Lower lobe of right lung (tissue), 2 donors: Measurements from ENCODE around the gene DDHD1. TPM values are rescaled to one million over a fixed set of nuclear protein-coding genes. Genes with fewer than 3 reads are reported as not detected.
"Not testable (repeated sequence)": the region's sequence is repeated elsewhere in the genome, so short reads cannot be mapped to it uniquely, and the experiment has no call there.

ENCODE experiments used
- ATAC-seq, 2 donors: fragments of 200-7000 bp; cut with Tn5 transposase; one replicate each; pipeline ENCODE4 v1.9.1; 2020 to 2022; ENCODE audit warnings: mild to moderate bottlenecking in 2 of 2, moderate library complexity in 2 of 2
- DNase-seq: peaks from one replicate; pipeline ENCODE4 v3.0.0-alpha.2; 2020
- H3K27ac ChIP-seq: fragments of 200-600 bp; one replicate; pipeline ENCODE4 v1.8.0; 2022
- H3K27me3 ChIP-seq: fragments of 200-600 bp; one replicate; pipeline ENCODE4 v1.8.0; 2022; ENCODE audit warnings: low read depth
- H3K36me3 ChIP-seq: fragments of 200-600 bp; one replicate; pipeline ENCODE4 v1.8.0; 2022; ENCODE audit warnings: mild to moderate bottlenecking
- H3K4me1 ChIP-seq: fragments of 200-600 bp; one replicate; pipeline ENCODE4 v1.8.0; 2022
- H3K4me3 ChIP-seq: fragments of 200-600 bp; one replicate; pipeline ENCODE4 v1.8.0; 2022; ENCODE audit warnings: mild to moderate bottlenecking
- H3K9me3 ChIP-seq: fragments of 200-600 bp; one replicate; pipeline ENCODE4 v1.8.0; 2022
- intact Hi-C: fragments of 100-400 bp; cut with DNase I; formaldehyde crosslinking; loops from one replicate; pipeline ENCODE4 v1.11.0; 2022
- total RNA-seq: library from RNA; stranded (reverse); fragmentation: NEBNext Ultra II Directional; extraction: Animal tissue kit (Norgen Biotek cat#: 25700); gene quantifications from one replicate; pipeline ENCODE4 v1.2.1, GENCODE V29; 2021
- TF ChIP-seq, protein P1 (sequence below): fragments of 200-600 bp; IDR thresholded peaks from one replicate; pipeline ENCODE4 v1.8.0; 2022; ENCODE audit warnings: antibody characterized with exemption, mild to moderate bottlenecking
- donor health status: DM: no; HTN: yes; CAD: no; lungs with severe emphysema.

The DDHD1 gene
- total RNA-seq, 1 donor from 2014 or later = 32.6 TPM

- H3K4me1 ChIP-seq = no peaks in the 10 kb centered on the region
These were observed 34.9 kb upstream of the DDHD1 start for GRCh38 chr14:53187921-53188463.

DNA sequence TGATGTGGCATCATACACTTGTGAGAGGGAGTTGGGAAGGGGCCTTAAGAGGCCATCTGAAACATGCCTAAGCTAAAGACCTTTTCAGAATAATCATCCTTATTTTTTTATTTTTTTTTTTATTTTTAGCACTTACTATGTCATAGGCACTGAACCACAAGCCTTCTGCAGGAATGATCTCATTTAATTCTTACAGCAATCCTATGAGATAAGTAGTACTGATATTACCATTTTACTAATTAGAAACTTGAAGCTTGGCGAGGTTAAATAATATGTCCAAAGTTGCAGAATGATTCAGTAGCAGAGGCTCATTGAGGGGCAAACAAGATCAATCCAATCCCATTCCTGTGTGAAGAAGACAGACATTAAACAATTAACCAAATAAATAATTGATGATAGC lies 33.4 kb upstream of the DDHD1 start:
- Histone ChIP-seq H3K4me3 (no peak overlapping the region), H3K4me1 (no peaks in the 10 kb centered on the region), H3K27me3 (no peaks in the 10 kb centered on the region), H3K27ac (no peak overlapping the region), H3K36me3 (no peaks in the 10 kb centered on the region), H3K9me3 (no peaks in the 10 kb centered on the region)
- TF ChIP-seq, protein P1, sequence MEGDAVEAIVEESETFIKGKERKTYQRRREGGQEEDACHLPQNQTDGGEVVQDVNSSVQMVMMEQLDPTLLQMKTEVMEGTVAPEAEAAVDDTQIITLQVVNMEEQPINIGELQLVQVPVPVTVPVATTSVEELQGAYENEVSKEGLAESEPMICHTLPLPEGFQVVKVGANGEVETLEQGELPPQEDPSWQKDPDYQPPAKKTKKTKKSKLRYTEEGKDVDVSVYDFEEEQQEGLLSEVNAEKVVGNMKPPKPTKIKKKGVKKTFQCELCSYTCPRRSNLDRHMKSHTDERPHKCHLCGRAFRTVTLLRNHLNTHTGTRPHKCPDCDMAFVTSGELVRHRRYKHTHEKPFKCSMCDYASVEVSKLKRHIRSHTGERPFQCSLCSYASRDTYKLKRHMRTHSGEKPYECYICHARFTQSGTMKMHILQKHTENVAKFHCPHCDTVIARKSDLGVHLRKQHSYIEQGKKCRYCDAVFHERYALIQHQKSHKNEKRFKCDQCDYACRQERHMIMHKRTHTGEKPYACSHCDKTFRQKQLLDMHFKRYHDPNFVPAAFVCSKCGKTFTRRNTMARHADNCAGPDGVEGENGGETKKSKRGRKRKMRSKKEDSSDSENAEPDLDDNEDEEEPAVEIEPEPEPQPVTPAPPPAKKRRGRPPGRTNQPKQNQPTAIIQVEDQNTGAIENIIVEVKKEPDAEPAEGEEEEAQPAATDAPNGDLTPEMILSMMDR = no peak
- ATAC-seq (no peak), DNase-seq (no peak)
- intact Hi-C loops = no loop called here

More at GRCh38 chr14:53187921-53188463, 34.9 kb upstream of the DDHD1 start:
- Histone ChIP-seq H3K36me3 (no peaks in the 10 kb centered on the region), H3K27ac (no peak overlapping the region), H3K4me3 (no peak overlapping the region), H3K9me3 (no peaks in the 10 kb centered on the region), H3K27me3 (no peaks in the 10 kb centered on the region)
- TF ChIP-seq, protein P1 = no peak
- intact Hi-C loops = no loop called here
- ATAC-seq (no peak), DNase-seq (no peak)

DNA sequence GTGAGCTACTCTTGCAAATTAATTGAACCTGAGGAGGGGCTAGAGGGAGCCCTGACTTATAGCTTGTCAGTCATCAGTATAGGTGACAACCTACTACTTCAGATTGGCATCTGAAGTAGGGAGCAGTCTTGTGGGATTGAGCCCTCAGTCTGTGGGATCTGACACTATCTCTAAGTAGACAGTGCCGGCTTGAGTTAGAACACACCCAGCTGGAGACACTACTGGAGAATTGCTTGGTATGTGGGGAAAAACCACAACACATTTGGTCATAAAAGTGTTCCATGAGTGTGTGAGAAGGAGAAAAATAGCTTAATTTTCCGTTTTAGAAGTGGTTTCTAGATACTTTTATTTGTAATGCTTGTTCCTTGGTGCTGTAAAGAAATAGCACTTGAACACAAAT lies 30.5 kb upstream of the DDHD1 start:
- Histone ChIP-seq H3K4me1 (no peaks in the 10 kb centered on the region), H3K27me3 (no peaks in the 10 kb centered on the region), H3K4me3 (no peak overlapping the region), H3K9me3 (no peaks in the 10 kb centered on the region), H3K36me3 (no peaks in the 10 kb centered on the region), H3K27ac (no peak overlapping the region)
- no peak for ATAC-seq
- intact Hi-C loops = no loop called here
- TF ChIP-seq, protein P1 = no peak
- DNase-seq = no peak

- no peak overlapping the region for H3K27ac ChIP-seq
- H3K4me3 ChIP-seq = no peak overlapping the region
- H3K36me3 ChIP-seq = no peaks in the 10 kb centered on the region
- no peak for ATAC-seq
- no peaks in the 10 kb centered on the region for H3K9me3 ChIP-seq
- intact Hi-C loops = no loop called here
- H3K4me1 ChIP-seq = no peaks in the 10 kb centered on the region
- TF ChIP-seq, protein P1 = no peak
- no peak for DNase-seq
- no peaks in the 10 kb centered on the region for H3K27me3 ChIP-seq
These were observed 29.9 kb upstream of the DDHD1 start for GRCh38 chr14:53183056-53183455.

- H3K9me3 ChIP-seq, H3K4me1 ChIP-seq, DNase-seq, intact Hi-C loops, H3K4me3 ChIP-seq, H3K36me3 ChIP-seq, H3K27ac ChIP-seq, ATAC-seq, H3K27me3 ChIP-seq: not testable (repeated sequence)
These were observed 28.4 kb upstream of the DDHD1 start for GRCh38 chr14:53181463-53182081.
